Breast epithelium (tissue), 4 donors: ENCODE measurements around the gene KRTAP4-3. TPM values are rescaled to one million over a fixed set of nuclear protein-coding genes. Genes with fewer than 3 reads are reported as not detected.
"Not testable (repeated sequence)": the region's sequence is repeated elsewhere in the genome, so short reads cannot be mapped to it uniquely, and the experiment has no call there.

Experiments
- DNase-seq, 2 donors: peaks; one replicate each; pipeline ENCODE4 v3.0.0-alpha.2; 2019; ENCODE audit warnings: low spot score in 2 of 2
- H3K27ac ChIP-seq, 2 donors: fragments of 200-600 bp; sonication (generic) in 1 of 2; one replicate each; pipeline ENCODE4 v1.5.1; 2016 to 2019; ENCODE audit warnings: mild to moderate bottlenecking in 1 of 2
- H3K27me3 ChIP-seq, 2 donors: fragments of 200-600 bp; sonication (generic) in 1 of 2; one replicate each; pipeline versions ENCODE4 v1.5.1 to v1.6.0; 2017 to 2019; ENCODE audit warnings: control low read depth in 1 of 2, mild to moderate bottlenecking in 1 of 2
- H3K36me3 ChIP-seq: fragments of 200-600 bp; one replicate; pipeline ENCODE4 v1.5.1; 2019
- H3K4me1 ChIP-seq, 2 donors: fragments of 200-600 bp; sonication (generic); one replicate each; pipeline ENCODE4 v1.5.1; 2016 to 2019; ENCODE audit warnings: control low read depth in 1 of 2
- H3K4me3 ChIP-seq, 3 donors: fragments of 200-600 bp; sonication (generic); 1 replicate in 2 of 3; 2 replicates in 1 of 3; pipeline ENCODE4 v1.5.1; 2016 to 2019; ENCODE audit warnings: mild to moderate bottlenecking in 3 of 3, moderate library complexity in 2 of 3
- H3K9me3 ChIP-seq, 2 donors: fragments of 200-600 bp; sonication (generic) in 1 of 2; one replicate each; pipeline ENCODE4 v1.5.1; 2016 to 2019; ENCODE audit warnings: control low read depth in 1 of 2
- CTCF ChIP-seq, 3 donors: fragments of 450-650 bp; IDR thresholded peaks; one replicate each; pipeline ENCODE4 v1.5.1; 2016 to 2017; ENCODE audit warnings: antibody characterized with exemption in 3 of 3, mild to moderate bottlenecking in 3 of 3, moderate library complexity in 3 of 3
- POLR2A ChIP-seq: fragments of 450-650 bp; IDR thresholded peaks from one replicate; pipeline ENCODE4 v1.6.1; 2016; ENCODE audit warnings: antibody characterized with exemption, mild to moderate bottlenecking, moderate library complexity
- POLR2AphosphoS5 ChIP-seq, 3 donors: sonication (generic); formaldehyde crosslinking; IDR thresholded peaks; one replicate each; pipeline ENCODE4 v1.6.1; 2017; ENCODE audit warnings: antibody characterized with exemption in 3 of 3
- intact Hi-C: fragments of 100-400 bp; cut with DNase I; formaldehyde crosslinking; loops from one replicate; pipeline ENCODE4 v1.15.1; 2023; ENCODE audit warnings: low total_unique reads
- total RNA-seq, 3 donors: library from RNA; depleted of rRNA; stranded (reverse); fragments of >200 nt; gene quantifications; one replicate each; pipeline ENCODE4 v1.1.0, GENCODE V29; 2016

KRTAP4-3 gene
- total RNA-seq, 3 donors from 2014 or later = not detected

GRCh38 chr17:41150026-41150425, 18.0 kb downstream of the KRTAP4-3 start:
- Histone ChIP-seq H3K4me3 (no peak overlapping the region), H3K9me3 (no peaks in the 10 kb centered on the region), H3K27me3 (no peaks in the 10 kb centered on the region), H3K4me1 (no peaks in the 10 kb centered on the region), H3K36me3 (no peaks in the 10 kb centered on the region), H3K27ac (no peak overlapping the region)
- no peak for TF ChIP-seq CTCF (IDR thresholded peaks at IDR 0.05)
- no peak for TF ChIP-seq POLR2A
- intact Hi-C loops = no loop called here
- no peak for DNase-seq

- H3K36me3 ChIP-seq = no peaks in the 10 kb centered on the region
- H3K27ac ChIP-seq = no peak within 1 kb of the TSS
- H3K4me3 ChIP-seq = no peak within 1 kb of the TSS
- TF ChIP-seq POLR2AphosphoS5 (IDR thresholded peaks at IDR 0.05) = no peak
- no peaks in the 10 kb centered on the region for H3K9me3 ChIP-seq
- no peaks in the 10 kb centered on the region for H3K4me1 ChIP-seq
- intact Hi-C loops = no loop called here
- no peak for DNase-seq
- H3K27me3 ChIP-seq = no peaks in the 10 kb centered on the region
Observed at GRCh38 chr17:41149652-41149985, 18.4 kb downstream of the KRTAP4-3 start, which contains the start of gene KRTAP4-5. KRTAP4-5 (minus strand) TSS chr17:41149825; CDS start chr17:41149767, 58 bp downstream.

GRCh38 chr17:41148971-41149651, 18.9 kb downstream of the KRTAP4-3 start:
- intact Hi-C loops, DNase-seq, H3K27ac ChIP-seq, H3K36me3 ChIP-seq, H3K9me3 ChIP-seq, H3K4me3 ChIP-seq, H3K4me1 ChIP-seq, H3K27me3 ChIP-seq: not testable (repeated sequence)

GRCh38 chr17:41147531-41148204, 20.4 kb downstream of the KRTAP4-3 start:
- H3K36me3 ChIP-seq = no peaks in the 10 kb centered on the region
- peaks cover 8 to 11% of the 10 kb centered on the region in 2 donors for H3K9me3 ChIP-seq
- H3K27ac ChIP-seq = no peak overlapping the region
- no peak for DNase-seq
- H3K27me3 ChIP-seq = no peaks in the 10 kb centered on the region
- no peak overlapping the region for H3K4me3 ChIP-seq
- intact Hi-C loops = no loop called here
- H3K4me1 ChIP-seq = no peaks in the 10 kb centered on the region
- no peak for TF ChIP-seq CTCF (IDR thresholded peaks at IDR 0.05)
- TF ChIP-seq POLR2A = no peak
- no peak for TF ChIP-seq POLR2AphosphoS5 (IDR thresholded peaks at IDR 0.05)

- DNase-seq = no peak
- Histone ChIP-seq H3K27me3 (no peaks in the 10 kb centered on the region), H3K9me3 (peaks cover 8 to 16% of the 10 kb centered on the region in 2 donors), H3K4me1 (no peaks in the 10 kb centered on the region), H3K36me3 (no peaks in the 10 kb centered on the region), H3K27ac (no peak overlapping the region), H3K4me3 (no peak overlapping the region)
- TF ChIP-seq CTCF (IDR thresholded peaks at IDR 0.05) (no peak), POLR2AphosphoS5 (IDR thresholded peaks at IDR 0.05) (no peak), POLR2A (no peak)
- intact Hi-C loops = no loop called here
Observed at GRCh38 chr17:41145261-41145660, 22.8 kb downstream of the KRTAP4-3 start.

GRCh38 chr17:41144846-41145245, 23.2 kb downstream of the KRTAP4-3 start:
- DNase-seq = no peak
- H3K36me3 ChIP-seq = no peaks in the 10 kb centered on the region
- no peaks in the 10 kb centered on the region for H3K4me1 ChIP-seq
- peaks cover 8 to 20% of the 10 kb centered on the region in 2 donors for H3K9me3 ChIP-seq
- intact Hi-C loops = no loop called here
- H3K27ac ChIP-seq = no peak overlapping the region
- TF ChIP-seq POLR2AphosphoS5 (IDR thresholded peaks at IDR 0.05) = no peak
- no peak for TF ChIP-seq CTCF (IDR thresholded peaks at IDR 0.05)
- no peak for TF ChIP-seq POLR2A
- no peaks in the 10 kb centered on the region for H3K27me3 ChIP-seq
- no peak overlapping the region for H3K4me3 ChIP-seq
